ENCODE measurements around the gene F11R.

GRCh38 chr1:161039546-161039945, 18.6 kb upstream of the F11R start:
- TF ChIP-seq EZH2 (IDR thresholded peaks at IDR 0.05; ENCODE audit: borderline replicate concordance, insufficient read depth, low read depth, low read length, poor library complexity, severe bottlenecking) (no peak), CTCF (IDR thresholded peaks at IDR 0.05) (no peak)
